Measurements from ENCODE around the gene MTG1. TPM values are rescaled to one million over a fixed set of nuclear protein-coding genes. Genes with fewer than 3 reads are reported as not detected.

The MTG1 gene
- total and polyA plus RNA-seq, 12 donors: 17.4 to 36.2 (median 23.8) TPM

DNA sequence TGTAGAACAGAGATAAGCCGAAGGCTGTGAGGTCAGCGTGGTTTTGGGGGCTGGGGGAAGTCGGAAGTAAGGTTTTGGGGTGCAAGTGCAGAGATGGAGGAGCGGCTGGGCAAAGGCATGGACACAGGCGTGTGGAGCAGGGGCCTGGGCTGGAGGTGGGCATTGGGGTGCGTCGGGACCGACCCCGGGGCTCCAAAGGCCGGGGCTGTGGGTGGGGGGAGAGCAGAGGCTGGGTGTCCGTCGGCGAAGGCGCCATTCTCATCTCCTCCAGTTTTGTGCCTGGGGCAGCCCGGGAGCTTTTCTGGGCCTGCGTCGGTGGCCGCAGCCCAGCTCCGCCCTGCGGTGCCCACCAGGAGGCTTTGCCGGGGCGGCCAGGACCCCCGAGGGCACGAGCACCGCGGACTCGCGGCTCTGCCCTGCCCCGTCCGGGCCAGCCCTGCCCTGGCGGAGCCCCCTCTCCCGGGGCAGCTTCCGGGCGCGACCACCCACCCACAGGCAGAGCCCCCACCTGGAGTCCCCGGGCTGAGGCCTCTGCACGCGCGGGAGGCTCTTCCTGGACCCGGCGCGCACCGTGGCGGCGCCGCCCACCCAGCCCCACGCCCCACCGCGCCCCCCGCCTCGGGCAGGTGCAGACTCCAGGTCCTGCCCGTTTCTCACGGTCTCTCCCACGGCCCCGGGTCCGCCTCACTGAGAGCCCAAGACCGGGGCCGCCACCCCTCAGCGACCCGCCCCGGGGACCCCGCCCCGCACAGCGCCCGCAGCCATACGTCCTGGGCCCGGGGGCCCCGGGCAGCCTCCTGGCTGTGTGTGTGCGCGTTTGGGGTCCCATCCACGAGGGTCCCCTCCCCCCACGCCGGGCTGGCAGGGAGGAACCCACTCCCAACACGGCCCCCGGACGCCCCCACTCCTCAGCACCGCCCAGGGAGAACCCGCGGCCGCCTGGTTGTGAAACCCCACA lies 52.1 kb downstream of the MTG1 start:
- Histone ChIP-seq H3K36me3 (no peaks in the 10 kb centered on the region), H3K27me3 (peaks cover 0 to 14% (median 0%) of the 10 kb centered on the region in 7 donors), H3K27ac (no peak overlapping the region), H3K9me3 (peaks cover 0 to 47% (median 31%) of the 10 kb centered on the region in 11 donors), H3K4me3 (no peak overlapping the region), H3K4me1 (no peaks in the 10 kb centered on the region)
- TF ChIP-seq, protein P1, sequence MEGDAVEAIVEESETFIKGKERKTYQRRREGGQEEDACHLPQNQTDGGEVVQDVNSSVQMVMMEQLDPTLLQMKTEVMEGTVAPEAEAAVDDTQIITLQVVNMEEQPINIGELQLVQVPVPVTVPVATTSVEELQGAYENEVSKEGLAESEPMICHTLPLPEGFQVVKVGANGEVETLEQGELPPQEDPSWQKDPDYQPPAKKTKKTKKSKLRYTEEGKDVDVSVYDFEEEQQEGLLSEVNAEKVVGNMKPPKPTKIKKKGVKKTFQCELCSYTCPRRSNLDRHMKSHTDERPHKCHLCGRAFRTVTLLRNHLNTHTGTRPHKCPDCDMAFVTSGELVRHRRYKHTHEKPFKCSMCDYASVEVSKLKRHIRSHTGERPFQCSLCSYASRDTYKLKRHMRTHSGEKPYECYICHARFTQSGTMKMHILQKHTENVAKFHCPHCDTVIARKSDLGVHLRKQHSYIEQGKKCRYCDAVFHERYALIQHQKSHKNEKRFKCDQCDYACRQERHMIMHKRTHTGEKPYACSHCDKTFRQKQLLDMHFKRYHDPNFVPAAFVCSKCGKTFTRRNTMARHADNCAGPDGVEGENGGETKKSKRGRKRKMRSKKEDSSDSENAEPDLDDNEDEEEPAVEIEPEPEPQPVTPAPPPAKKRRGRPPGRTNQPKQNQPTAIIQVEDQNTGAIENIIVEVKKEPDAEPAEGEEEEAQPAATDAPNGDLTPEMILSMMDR (IDR thresholded peaks at IDR 0.05): no peak
- DNase-seq (no peak), ATAC-seq (peak in 1 of 8 donors; percentile 38)
- 51 to 52% methylated on average over 77 to 78 of the region's 80 CpGs for WGBS, 2 donors
- intact Hi-C loops (cut with DNase I): no loop called here

DNA sequence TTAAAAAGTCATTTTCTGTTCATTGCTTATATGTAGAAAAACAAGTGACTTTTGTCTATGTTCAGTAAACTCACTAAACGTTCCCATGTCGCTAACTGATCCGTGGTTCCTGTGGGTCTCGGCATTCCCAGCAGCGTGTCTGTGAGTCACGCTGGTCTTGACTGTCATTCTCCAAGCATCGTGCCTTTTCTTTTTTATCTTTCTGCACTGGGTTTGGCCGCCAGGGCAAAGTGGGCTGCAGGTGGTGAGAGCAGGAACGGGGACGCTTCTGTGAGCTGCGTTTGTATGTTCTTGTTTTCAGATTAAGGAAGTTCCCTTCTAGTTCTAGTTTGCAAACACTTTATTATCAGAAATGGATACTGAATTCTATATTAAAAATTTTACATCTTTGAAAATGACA lies 53.0 kb downstream of the MTG1 start:
- H3K4me3 ChIP-seq: no peak overlapping the region
- H3K9me3 ChIP-seq: peaks cover 0 to 47% (median 31%) of the 10 kb centered on the region in 11 donors
- H3K27me3 ChIP-seq: peaks cover 0 to 14% (median 0%) of the 10 kb centered on the region in 7 donors
- H3K4me1 ChIP-seq: no peaks in the 10 kb centered on the region
- WGBS, 2 donors: 82 to 83% methylated on average over 11 of the region's 11 CpGs
- H3K36me3 ChIP-seq: no peaks in the 10 kb centered on the region
- no peak overlapping the region for H3K27ac ChIP-seq
- DNase-seq (no peak), ATAC-seq (no peak)
- intact Hi-C loops (cut with DNase I): no loop called here
- TF ChIP-seq, protein P1 (IDR thresholded peaks at IDR 0.05): no peak

DNA sequence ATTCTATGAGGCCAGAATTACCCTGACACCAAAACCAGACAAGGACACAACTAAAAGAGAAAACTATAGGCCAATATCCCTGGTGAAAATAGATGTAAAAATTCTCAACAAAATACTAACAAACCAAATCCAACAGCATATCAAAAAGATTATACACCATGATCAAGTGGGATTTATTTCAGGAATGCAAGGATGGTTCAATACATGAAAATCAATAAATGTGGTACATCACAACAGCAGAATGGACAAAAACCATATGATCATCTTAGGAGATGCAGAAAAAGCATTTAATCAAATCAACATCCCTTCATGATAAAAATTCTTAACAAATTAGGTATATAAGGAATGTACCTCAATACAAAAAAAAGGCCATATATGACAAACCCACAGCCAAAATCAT lies 54.2 kb downstream of the MTG1 start:
- H3K4me3 ChIP-seq: no peak overlapping the region
- intact Hi-C loops (cut with DNase I): no loop called here
- no peak for ATAC-seq
- H3K36me3 ChIP-seq: no peaks in the 10 kb centered on the region
- no peak for DNase-seq
- no peaks in the 10 kb centered on the region for H3K4me1 ChIP-seq
- H3K27ac ChIP-seq: no peak overlapping the region
- peaks cover 0 to 14% (median 0%) of the 10 kb centered on the region in 7 donors for H3K27me3 ChIP-seq
- TF ChIP-seq, protein P1 (IDR thresholded peaks at IDR 0.05): no peak
- peaks cover 0 to 47% (median 31%) of the 10 kb centered on the region in 11 donors for H3K9me3 ChIP-seq

DNA sequence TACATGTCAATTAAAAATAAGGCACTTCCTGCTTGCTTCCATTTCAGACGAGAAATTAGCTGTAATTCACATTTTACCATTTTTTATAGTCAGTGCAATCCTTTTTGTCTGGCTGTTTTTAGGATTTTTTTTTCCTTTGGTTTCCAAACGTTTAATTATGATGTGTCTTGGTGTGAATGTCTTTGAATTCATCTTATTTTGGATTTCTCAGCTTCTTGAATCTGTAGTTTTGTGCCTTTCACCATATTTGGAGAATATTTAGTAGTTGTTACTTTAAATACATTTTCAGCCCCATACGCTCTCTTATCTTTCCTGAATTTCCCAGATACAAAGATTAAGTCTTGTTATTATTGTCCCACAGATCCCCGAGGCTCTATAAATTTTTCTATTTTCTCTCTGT lies 57.4 kb downstream of the MTG1 start:
- ATAC-seq: no peak
- H3K27me3 ChIP-seq: no peaks in the 10 kb centered on the region
- intact Hi-C loops (cut with DNase I): no loop called here
- WGBS, 2 donors: 48 to 62% methylated on average over 4 of the region's 4 CpGs
- H3K36me3 ChIP-seq: no peaks in the 10 kb centered on the region
- H3K9me3 ChIP-seq: peaks cover 0 to 40% (median 27%) of the 10 kb centered on the region in 11 donors
- DNase-seq: no peak
- TF ChIP-seq, protein P1 (IDR thresholded peaks at IDR 0.05): no peak
- no peaks in the 10 kb centered on the region for H3K4me1 ChIP-seq
- no peak overlapping the region for H3K4me3 ChIP-seq
- no peak overlapping the region for H3K27ac ChIP-seq
